ENCODE results near the gene HDAC3. TPM values are rescaled to one million over a fixed set of nuclear protein-coding genes. Genes with fewer than 3 reads are reported as not detected.

The HDAC3 gene
- total RNA-seq, 2 experiments from 2014 or later: 83.6 to 85.4 TPM

GRCh38 chr5:141681295-141681694 is 44.6 kb upstream of the HDAC3 start:
- TF ChIP-seq EZH2phosphoT487 (IDR thresholded peaks at IDR 0.05; ENCODE audit: borderline replicate concordance, low read depth, low read length): no peak
- no peak for TF ChIP-seq CTCF (conservative IDR thresholded peaks at IDR 0.05; ENCODE audit: low read length)
- H3K27ac ChIP-seq (ENCODE audit: low read depth, low read length, poor library complexity, severe bottlenecking): no peak overlapping the region
- no peak overlapping the region for H3K4me2 ChIP-seq (ENCODE audit: low read length)
- H2AFZ ChIP-seq (ENCODE audit: low read length): no peak overlapping the region
- no peaks in the 10 kb centered on the region for H3K9me2 ChIP-seq (ENCODE audit: insufficient read depth, low read length)
- peaks cover 5% of the 10 kb centered on the region for H3K4me1 ChIP-seq (ENCODE audit: insufficient read depth, low read length, poor library complexity, severe bottlenecking)
- H3K79me2 ChIP-seq (ENCODE audit: insufficient read depth, low read depth, low read length): no peaks in the 10 kb centered on the region
- H3K36me3 ChIP-seq (ENCODE audit: insufficient read depth, low read length): no peaks in the 10 kb centered on the region
- POLR2A ChIA-PET: interaction anchor here (0.6 kb wide), 1 partner anchor 315 kb away, joined by 3 read pairs; no protein-coding TSS in a partner anchor
- no peaks in the 10 kb centered on the region for H4K20me1 ChIP-seq (ENCODE audit: insufficient read depth, low read length)
- H3K4me3 ChIP-seq (ENCODE audit: low read depth, low read length, poor library complexity, severe bottlenecking): no peak overlapping the region
- intact Hi-C loops (cut with micrococcal nuclease; ENCODE audit: unreplicated experiment): no loop called here
- CTCF ChIA-PET (ENCODE audit: unreplicated experiment): interaction anchor here (0.5 to 1.0 kb wide), 2 partner anchors 11 to 134 kb away, joined by 3 read pairs; no protein-coding TSS in a partner anchor
- no TSS peak for BruUV-seq (replicated peaks)
- no peak for DNase-seq (ENCODE audit: low spot score)
- H3K9me3 ChIP-seq (ENCODE audit: low read length): no peaks in the 10 kb centered on the region

GRCh38 chr5:141680751-141681201 is 44.1 kb upstream of the HDAC3 start:
- BruUV-seq (replicated peaks): no TSS peak
- DNase-seq (ENCODE audit: low spot score): no peak
- Histone ChIP-seq H3K9me2 (ENCODE audit: insufficient read depth, low read length) (no peaks in the 10 kb centered on the region), H3K4me3 (ENCODE audit: low read depth, low read length, poor library complexity, severe bottlenecking) (no peak overlapping the region), H3K27ac (ENCODE audit: low read depth, low read length, poor library complexity, severe bottlenecking) (no peak overlapping the region), H3K79me2 (ENCODE audit: insufficient read depth, low read depth, low read length) (no peaks in the 10 kb centered on the region), H3K4me1 (ENCODE audit: insufficient read depth, low read length, poor library complexity, severe bottlenecking) (peaks cover 5% of the 10 kb centered on the region), H3K36me3 (ENCODE audit: insufficient read depth, low read length) (no peaks in the 10 kb centered on the region), H3K4me2 (ENCODE audit: low read length) (no peak overlapping the region), H4K20me1 (ENCODE audit: insufficient read depth, low read length) (no peaks in the 10 kb centered on the region), H2AFZ (ENCODE audit: low read length) (no peak overlapping the region), H3K9me3 (ENCODE audit: low read length) (no peaks in the 10 kb centered on the region)
- no peak for TF ChIP-seq CTCF (conservative IDR thresholded peaks at IDR 0.05; ENCODE audit: low read length)
- no peak for TF ChIP-seq EZH2phosphoT487 (IDR thresholded peaks at IDR 0.05; ENCODE audit: borderline replicate concordance, low read depth, low read length)
- CTCF ChIA-PET (ENCODE audit: unreplicated experiment): interaction anchor here (0.5 to 1.0 kb wide), 2 partner anchors 11 to 134 kb away, joined by 3 read pairs; no protein-coding TSS in a partner anchor
- intact Hi-C loops (cut with micrococcal nuclease; ENCODE audit: unreplicated experiment): no loop called here
- POLR2A ChIA-PET: no interaction called here

GRCh38 chr5:141680178-141680577 is 43.5 kb upstream of the HDAC3 start:
- no peak for TF ChIP-seq EZH2phosphoT487 (IDR thresholded peaks at IDR 0.05; ENCODE audit: borderline replicate concordance, low read depth, low read length)
- no peak for TF ChIP-seq CTCF (conservative IDR thresholded peaks at IDR 0.05; ENCODE audit: low read length)
- ChIA-PET CTCF (ENCODE audit: unreplicated experiment) (no interaction called here), POLR2A (no interaction called here)
- H3K4me1 ChIP-seq (ENCODE audit: insufficient read depth, low read length, poor library complexity, severe bottlenecking): peaks cover 5% of the 10 kb centered on the region
- no peaks in the 10 kb centered on the region for H3K9me2 ChIP-seq (ENCODE audit: insufficient read depth, low read length)
- BruUV-seq (replicated peaks): no TSS peak
- H2AFZ ChIP-seq (ENCODE audit: low read length): no peak overlapping the region
- H3K9me3 ChIP-seq (ENCODE audit: low read length): no peaks in the 10 kb centered on the region
- H4K20me1 ChIP-seq (ENCODE audit: insufficient read depth, low read length): no peaks in the 10 kb centered on the region
- no peak for DNase-seq (ENCODE audit: low spot score)
- no peaks in the 10 kb centered on the region for H3K36me3 ChIP-seq (ENCODE audit: insufficient read depth, low read length)
- H3K79me2 ChIP-seq (ENCODE audit: insufficient read depth, low read depth, low read length): no peaks in the 10 kb centered on the region
- no peak overlapping the region for H3K4me3 ChIP-seq (ENCODE audit: low read depth, low read length, poor library complexity, severe bottlenecking)
- intact Hi-C loops (cut with micrococcal nuclease; ENCODE audit: unreplicated experiment): no loop called here
- no peak overlapping the region for H3K4me2 ChIP-seq (ENCODE audit: low read length)
- no peak overlapping the region for H3K27ac ChIP-seq (ENCODE audit: low read depth, low read length, poor library complexity, severe bottlenecking)
